Measurements from ENCODE around the gene CLCN4.
A peak's percentile ranks its signal among the peaks of the same experiment; 100 is the strongest.

Gene CLCN4

DNA sequence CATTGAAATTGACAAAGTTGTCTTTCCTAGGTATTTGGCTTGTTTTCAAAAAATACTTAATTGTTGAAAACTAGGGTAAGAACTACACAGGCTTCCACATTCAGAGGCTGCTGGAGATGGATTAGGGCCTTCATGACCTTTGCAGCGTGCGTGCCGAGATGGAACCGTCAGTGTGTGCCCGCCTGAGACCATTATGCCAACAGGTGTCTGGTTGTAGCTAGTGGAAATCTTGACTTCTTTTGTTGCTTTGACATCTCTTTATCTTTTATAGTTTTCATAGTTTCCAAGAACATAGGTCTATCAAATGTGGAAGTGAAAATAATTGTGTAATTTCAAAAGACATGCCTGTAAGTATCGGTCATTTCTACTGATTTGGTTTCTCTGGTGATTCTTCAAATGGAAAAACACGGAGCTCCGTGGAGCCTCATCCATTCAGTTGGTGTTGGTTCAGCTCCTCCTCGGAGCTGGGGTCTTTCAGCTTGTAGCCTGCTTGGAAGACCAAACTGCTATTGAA lies 38.9 kb upstream of the CLCN4 start:
- Histone ChIP-seq H3K4me3 (ENCODE audit: low read depth, low read length) (no peak overlapping the region), H3K27me3 (replicated peaks) (no peaks in the 10 kb centered on the region), H3K36me3 (replicated peaks) (peaks cover 5% of the 10 kb centered on the region), H3K27ac (no peak overlapping the region)
- in situ Hi-C loops (cut with HindIII; ENCODE audit: low pct_ligation_motif_present, low sequenced_read_pairs), result no loop called here
- TF ChIP-seq, protein P1, sequence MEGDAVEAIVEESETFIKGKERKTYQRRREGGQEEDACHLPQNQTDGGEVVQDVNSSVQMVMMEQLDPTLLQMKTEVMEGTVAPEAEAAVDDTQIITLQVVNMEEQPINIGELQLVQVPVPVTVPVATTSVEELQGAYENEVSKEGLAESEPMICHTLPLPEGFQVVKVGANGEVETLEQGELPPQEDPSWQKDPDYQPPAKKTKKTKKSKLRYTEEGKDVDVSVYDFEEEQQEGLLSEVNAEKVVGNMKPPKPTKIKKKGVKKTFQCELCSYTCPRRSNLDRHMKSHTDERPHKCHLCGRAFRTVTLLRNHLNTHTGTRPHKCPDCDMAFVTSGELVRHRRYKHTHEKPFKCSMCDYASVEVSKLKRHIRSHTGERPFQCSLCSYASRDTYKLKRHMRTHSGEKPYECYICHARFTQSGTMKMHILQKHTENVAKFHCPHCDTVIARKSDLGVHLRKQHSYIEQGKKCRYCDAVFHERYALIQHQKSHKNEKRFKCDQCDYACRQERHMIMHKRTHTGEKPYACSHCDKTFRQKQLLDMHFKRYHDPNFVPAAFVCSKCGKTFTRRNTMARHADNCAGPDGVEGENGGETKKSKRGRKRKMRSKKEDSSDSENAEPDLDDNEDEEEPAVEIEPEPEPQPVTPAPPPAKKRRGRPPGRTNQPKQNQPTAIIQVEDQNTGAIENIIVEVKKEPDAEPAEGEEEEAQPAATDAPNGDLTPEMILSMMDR (IDR thresholded peaks at IDR 0.05; ENCODE audit: low read depth, low read length, missing control alignments), result no peak
- DNase-seq, result no peak

DNA sequence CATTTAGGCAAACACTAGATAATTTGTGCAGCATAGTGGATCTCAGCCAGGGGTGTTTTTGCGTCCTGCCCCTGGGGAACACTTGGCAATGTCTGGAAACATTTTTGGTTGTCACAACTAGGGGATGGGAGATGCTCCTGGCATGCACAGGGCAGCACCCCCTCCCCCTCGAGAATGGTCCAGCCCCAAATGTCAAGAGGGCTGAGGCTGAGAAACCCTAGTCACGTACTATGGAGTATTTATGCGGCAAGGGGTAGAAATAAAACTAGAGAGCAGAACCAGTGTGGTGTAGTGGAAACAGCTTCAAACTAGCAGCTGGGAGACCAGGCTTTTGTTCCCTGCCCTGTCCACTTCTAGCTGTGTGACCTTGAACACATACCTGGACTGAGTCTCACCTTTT lies 38.2 kb upstream of the CLCN4 start:
- TF ChIP-seq, protein P1 (IDR thresholded peaks at IDR 0.05; ENCODE audit: low read depth, low read length, missing control alignments), result no peak
- Histone ChIP-seq H3K27ac (no peak overlapping the region), H3K27me3 (replicated peaks) (no peaks in the 10 kb centered on the region), H3K36me3 (replicated peaks) (peaks cover 5% of the 10 kb centered on the region), H3K4me3 (ENCODE audit: low read depth, low read length) (no peak overlapping the region)
- in situ Hi-C loops (cut with HindIII; ENCODE audit: low pct_ligation_motif_present, low sequenced_read_pairs), result no loop called here
- DNase-seq, result no peak

DNA sequence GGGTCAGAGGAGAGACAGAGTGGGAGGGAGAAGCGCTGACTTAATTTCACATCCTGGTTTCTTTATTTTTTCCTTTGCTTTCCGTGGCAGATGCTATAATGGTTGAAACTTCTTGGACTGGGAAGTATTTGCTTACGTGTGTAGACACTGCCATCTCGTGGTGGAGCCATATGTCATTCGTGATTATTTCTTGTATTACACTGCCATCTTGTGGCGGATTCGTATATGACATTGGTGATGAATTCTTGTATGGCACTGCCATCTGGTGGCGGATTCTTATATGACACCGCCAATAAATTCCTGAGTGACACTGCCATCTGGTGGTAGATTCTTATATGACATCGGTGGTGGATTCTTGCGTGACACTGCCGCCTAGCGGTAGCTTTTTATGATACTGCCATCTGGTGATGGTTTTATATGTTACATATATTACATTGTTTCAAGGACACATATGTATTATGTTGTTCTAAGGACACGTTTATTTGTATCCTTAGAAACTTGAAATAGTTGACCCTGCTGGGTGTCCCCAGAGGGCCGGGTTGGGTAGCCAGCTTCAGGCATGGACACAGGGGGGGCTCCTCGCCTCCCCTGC lies 37.3 kb upstream of the CLCN4 start:
- H3K36me3 ChIP-seq (replicated peaks), result peaks cover 5% of the 10 kb centered on the region
- no peak overlapping the region for H3K4me3 ChIP-seq (ENCODE audit: low read depth, low read length)
- H3K27ac ChIP-seq, result no peak overlapping the region
- peak; percentile 84 for DNase-seq
- H3K27me3 ChIP-seq (replicated peaks), result no peaks in the 10 kb centered on the region
- TF ChIP-seq, protein P1 (IDR thresholded peaks at IDR 0.05; ENCODE audit: low read depth, low read length, missing control alignments), result peak; percentile 100
- in situ Hi-C loops (cut with HindIII; ENCODE audit: low pct_ligation_motif_present, low sequenced_read_pairs), result no loop called here

DNA sequence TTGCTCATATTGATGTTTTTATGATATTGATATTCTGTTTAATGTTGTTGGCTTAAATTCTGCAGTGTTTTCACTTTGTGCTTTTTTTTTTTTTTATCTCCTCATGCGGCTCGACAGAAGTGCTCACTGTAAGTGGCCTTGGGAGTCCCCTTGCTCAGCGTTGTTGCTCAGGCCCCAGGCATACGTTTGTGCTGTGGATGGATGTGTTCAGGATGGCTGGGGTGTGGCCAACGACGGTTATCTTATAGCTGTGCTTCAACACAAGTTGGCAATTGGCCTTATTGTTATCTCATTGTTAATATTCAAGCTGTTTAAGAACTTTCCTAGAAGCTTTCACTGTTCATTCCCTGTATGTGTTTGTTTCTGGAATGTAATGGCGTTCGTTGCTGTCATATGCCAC lies 36.4 kb upstream of the CLCN4 start:
- Histone ChIP-seq H3K27me3 (replicated peaks) (no peaks in the 10 kb centered on the region), H3K27ac (no peak overlapping the region), H3K4me3 (ENCODE audit: low read depth, low read length) (no peak overlapping the region), H3K36me3 (replicated peaks) (peaks cover 5% of the 10 kb centered on the region)
- in situ Hi-C loops (cut with HindIII; ENCODE audit: low pct_ligation_motif_present, low sequenced_read_pairs), result no loop called here
- DNase-seq, result no peak
- TF ChIP-seq, protein P1 (IDR thresholded peaks at IDR 0.05; ENCODE audit: low read depth, low read length, missing control alignments), result no peak

DNA sequence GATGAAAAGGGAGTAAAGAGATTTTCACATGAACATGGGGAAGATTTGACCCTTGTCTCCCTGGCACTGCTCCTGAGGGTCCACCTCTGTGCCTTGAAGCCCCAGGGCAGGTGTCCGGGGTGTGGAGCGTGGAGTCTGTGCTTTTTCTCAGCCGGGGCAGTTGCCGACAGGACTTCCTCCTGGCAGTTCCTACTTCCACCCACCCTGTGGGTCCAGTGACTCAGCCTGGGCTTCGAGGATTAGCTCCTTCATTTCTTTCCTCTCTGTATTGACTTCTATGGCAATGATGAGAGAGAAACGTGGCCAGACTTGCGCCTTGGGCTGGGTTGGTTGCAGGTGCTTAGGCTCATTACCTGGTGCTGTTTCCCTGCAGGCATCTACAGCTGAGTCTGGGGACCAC lies 35.9 kb upstream of the CLCN4 start:
- in situ Hi-C loops (cut with HindIII; ENCODE audit: low pct_ligation_motif_present, low sequenced_read_pairs), result no loop called here
- TF ChIP-seq, protein P1 (IDR thresholded peaks at IDR 0.05; ENCODE audit: low read depth, low read length, missing control alignments), result no peak
- Histone ChIP-seq H3K36me3 (replicated peaks) (peaks cover 5% of the 10 kb centered on the region), H3K27ac (no peak overlapping the region), H3K4me3 (ENCODE audit: low read depth, low read length) (no peak overlapping the region), H3K27me3 (replicated peaks) (no peaks in the 10 kb centered on the region)
- no peak for DNase-seq

DNA sequence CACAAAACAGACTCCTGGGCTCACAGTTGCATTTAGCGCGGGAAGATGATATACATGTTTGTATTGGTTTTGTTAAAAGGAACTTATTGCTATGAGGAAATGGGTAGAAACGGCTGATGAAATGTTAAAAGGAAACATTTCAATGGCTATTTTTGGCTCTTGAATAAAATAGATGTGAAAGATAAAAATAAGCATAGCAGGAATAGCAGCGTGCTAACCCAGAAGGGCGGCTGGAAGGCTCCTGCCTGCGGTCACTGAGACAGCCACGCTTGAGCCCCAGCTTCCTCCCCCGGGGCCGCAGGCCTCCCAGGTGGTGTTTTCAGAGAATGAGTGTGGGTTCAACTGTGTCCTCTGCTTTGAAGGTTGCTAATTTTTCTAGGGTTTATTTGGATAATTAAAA lies 35.0 kb upstream of the CLCN4 start:
- TF ChIP-seq, protein P1 (IDR thresholded peaks at IDR 0.05; ENCODE audit: low read depth, low read length, missing control alignments), result no peak
- peak overlapping the region; percentile 67 for H3K27ac ChIP-seq
- peak; percentile 49 for DNase-seq
- peaks cover 5% of the 10 kb centered on the region for H3K36me3 ChIP-seq (replicated peaks)
- H3K27me3 ChIP-seq (replicated peaks), result no peaks in the 10 kb centered on the region
- in situ Hi-C loops (cut with HindIII; ENCODE audit: low pct_ligation_motif_present, low sequenced_read_pairs), result no loop called here
- H3K4me3 ChIP-seq (ENCODE audit: low read depth, low read length), result no peak overlapping the region
